Fibroblast of pulmonary artery (primary cell): Measurements from ENCODE around the gene P2RX1.
A peak's percentile ranks its signal among the peaks of the same experiment; 100 is the strongest.

Experiments used
- DNase-seq: peaks from one replicate; pipeline ENCODE4 v3.0.0-alpha.2; 2010; ENCODE audit warnings: low read depth
- H3K4me3 ChIP-seq: replicated peaks from 2 replicates; pipeline ENCODE4 v1.5.1; 2011; ENCODE audit warnings: low read depth, mild to moderate bottlenecking, control low read depth, low read length, moderate library complexity
- TF ChIP-seq, protein P1 (sequence below): IDR thresholded peaks from 2 replicates; pipeline ENCODE4 v1.5.1; 2011; ENCODE audit warnings: mild to moderate bottlenecking, control low read depth, low read length, inconsistent platforms; ENCODE audit errors: missing control alignments

Gene P2RX1

DNA sequence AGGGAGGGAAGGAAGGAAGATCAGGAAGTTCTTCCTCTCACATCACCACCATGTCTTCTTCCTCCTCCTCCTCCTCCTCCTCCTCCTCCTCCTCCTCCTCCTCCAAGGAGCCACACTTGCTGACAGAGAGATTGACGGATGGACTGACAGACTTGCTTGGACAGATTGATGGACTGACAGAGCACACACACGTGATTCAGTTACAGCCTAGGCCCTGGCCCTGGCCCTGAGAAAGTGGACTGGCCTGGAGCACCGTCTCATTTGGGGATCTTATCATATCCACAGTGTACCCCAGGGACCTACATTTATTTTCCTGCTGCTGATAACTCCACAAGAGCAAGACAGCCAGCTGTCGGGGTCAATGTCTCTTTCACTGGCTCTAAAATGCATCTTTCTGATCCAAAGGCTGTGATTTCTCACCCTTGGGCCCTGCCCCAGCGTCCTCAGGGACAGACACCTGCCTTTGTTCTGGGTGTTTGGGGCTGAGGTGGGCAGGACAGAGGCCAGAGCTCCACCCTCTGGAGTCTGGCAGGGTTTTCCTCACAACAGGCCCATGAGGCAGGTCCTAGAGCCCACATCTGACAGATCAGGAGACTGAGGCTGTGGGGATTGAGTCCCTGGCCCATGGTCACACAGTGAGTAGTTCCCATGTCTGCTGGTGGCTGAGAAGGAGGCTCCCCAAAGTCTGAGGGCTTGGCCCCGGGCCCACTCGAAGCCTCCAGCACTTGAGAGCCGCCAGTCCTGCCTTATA lies 2.3 kb upstream of the P2RX1 start:
- TF ChIP-seq, protein P1, sequence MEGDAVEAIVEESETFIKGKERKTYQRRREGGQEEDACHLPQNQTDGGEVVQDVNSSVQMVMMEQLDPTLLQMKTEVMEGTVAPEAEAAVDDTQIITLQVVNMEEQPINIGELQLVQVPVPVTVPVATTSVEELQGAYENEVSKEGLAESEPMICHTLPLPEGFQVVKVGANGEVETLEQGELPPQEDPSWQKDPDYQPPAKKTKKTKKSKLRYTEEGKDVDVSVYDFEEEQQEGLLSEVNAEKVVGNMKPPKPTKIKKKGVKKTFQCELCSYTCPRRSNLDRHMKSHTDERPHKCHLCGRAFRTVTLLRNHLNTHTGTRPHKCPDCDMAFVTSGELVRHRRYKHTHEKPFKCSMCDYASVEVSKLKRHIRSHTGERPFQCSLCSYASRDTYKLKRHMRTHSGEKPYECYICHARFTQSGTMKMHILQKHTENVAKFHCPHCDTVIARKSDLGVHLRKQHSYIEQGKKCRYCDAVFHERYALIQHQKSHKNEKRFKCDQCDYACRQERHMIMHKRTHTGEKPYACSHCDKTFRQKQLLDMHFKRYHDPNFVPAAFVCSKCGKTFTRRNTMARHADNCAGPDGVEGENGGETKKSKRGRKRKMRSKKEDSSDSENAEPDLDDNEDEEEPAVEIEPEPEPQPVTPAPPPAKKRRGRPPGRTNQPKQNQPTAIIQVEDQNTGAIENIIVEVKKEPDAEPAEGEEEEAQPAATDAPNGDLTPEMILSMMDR: no peak

GRCh38 chr17:3917391-3917931 lies 1.2 kb upstream of the P2RX1 start:
- DNase-seq: peak; percentile 57
- TF ChIP-seq, protein P1: no peak

More for the DNA sequence above, 2.3 kb upstream of the P2RX1 start:
- no peak for DNase-seq
- no peak overlapping the region for H3K4me3 ChIP-seq

GRCh38 chr17:3916825-3917224 lies 560 bp upstream of the P2RX1 start:
- TF ChIP-seq, protein P1: no peak
- no peak overlapping the region for H3K4me3 ChIP-seq
- no peak for DNase-seq

More at GRCh38 chr17:3917391-3917931, 1.2 kb upstream of the P2RX1 start:
- no peak overlapping the region for H3K4me3 ChIP-seq

GRCh38 chr17:3915581-3915994 lies 677 bp downstream of the P2RX1 start:
- no peak for DNase-seq
- no peak overlapping the region for H3K4me3 ChIP-seq
- TF ChIP-seq, protein P1: no peak

- DNase-seq: no peak
- no peak overlapping the region for H3K4me3 ChIP-seq
- TF ChIP-seq, protein P1: no peak
These were observed 2.0 kb downstream of the P2RX1 start for GRCh38 chr17:3914312-3914670.

GRCh38 chr17:3913531-3914311 lies 2.5 kb downstream of the P2RX1 start:
- TF ChIP-seq, protein P1: peak; percentile 99
- H3K4me3 ChIP-seq: no peak overlapping the region
- peak; percentile 81 for DNase-seq
